Esophagus muscularis mucosa (tissue), 3 donors: ENCODE data around the gene NR4A3.

Experiments used
- CTCF ChIP-seq, 3 experiments: fragments of 200-600 bp in 2 of 3; fragments of 450-650 bp in 1 of 3; sonication (generic) in 2 of 3; IDR thresholded peaks; one replicate each; pipeline ENCODE4 v1.5.1; 2017 to 2019; ENCODE audit warnings: antibody characterized with exemption in 3 of 3, mild to moderate bottlenecking in 2 of 3, moderate library complexity in 1 of 3
- POLR2A ChIP-seq: fragments of 450-650 bp; IDR thresholded peaks from one replicate; pipeline ENCODE4 v1.6.1; 2017; ENCODE audit warnings: antibody characterized with exemption, moderate library complexity, mild to moderate bottlenecking, low read depth

- no peak for TF ChIP-seq POLR2A
- no peak for TF ChIP-seq CTCF (IDR thresholded peaks at IDR 0.05)
Observed at GRCh38 chr9:99894826-99895225, 73.1 kb downstream of the NR4A3 start.
